Stimulated activated CD4-positive, alpha-beta T cell treated with anti-CD3 and anti-CD28 coated beads, Interleukin-12 subunit alpha, Interleukin-12 subunit beta, amount 100 ng/mL, for 24 hours (primary cell): ENCODE measurements around the gene PARP14.
"Not testable (repeated sequence)": the region's sequence is repeated elsewhere in the genome, so short reads cannot be mapped to it uniquely, and the experiment has no call there.

Source experiments
- DNase-seq, 2 experiments: peaks; one replicate each; pipeline ENCODE4 v3.0.0-alpha.2; 2020; ENCODE audit warnings: low read depth in 2 of 2

Gene PARP14

DNA sequence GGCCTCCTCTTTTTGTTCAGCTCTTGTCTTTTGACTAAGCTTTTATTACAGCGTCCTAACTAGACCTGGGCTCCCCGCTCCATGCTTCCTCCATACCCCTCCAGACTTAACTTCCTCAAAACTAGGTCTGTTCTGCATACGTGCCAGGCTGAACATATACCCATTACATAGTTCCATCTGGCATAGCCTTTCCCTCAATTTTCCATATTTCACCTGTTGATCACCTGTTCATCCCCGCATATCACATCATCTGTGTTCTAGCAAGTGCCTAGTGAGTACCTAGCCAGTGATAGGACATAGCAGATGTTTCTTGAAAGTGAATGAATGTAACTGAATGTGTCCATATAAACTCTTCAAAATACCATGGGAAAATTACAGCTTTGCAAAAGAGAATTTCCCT, 36.0 kb downstream of the PARP14 start:
- DNase-seq = no peak

DNA sequence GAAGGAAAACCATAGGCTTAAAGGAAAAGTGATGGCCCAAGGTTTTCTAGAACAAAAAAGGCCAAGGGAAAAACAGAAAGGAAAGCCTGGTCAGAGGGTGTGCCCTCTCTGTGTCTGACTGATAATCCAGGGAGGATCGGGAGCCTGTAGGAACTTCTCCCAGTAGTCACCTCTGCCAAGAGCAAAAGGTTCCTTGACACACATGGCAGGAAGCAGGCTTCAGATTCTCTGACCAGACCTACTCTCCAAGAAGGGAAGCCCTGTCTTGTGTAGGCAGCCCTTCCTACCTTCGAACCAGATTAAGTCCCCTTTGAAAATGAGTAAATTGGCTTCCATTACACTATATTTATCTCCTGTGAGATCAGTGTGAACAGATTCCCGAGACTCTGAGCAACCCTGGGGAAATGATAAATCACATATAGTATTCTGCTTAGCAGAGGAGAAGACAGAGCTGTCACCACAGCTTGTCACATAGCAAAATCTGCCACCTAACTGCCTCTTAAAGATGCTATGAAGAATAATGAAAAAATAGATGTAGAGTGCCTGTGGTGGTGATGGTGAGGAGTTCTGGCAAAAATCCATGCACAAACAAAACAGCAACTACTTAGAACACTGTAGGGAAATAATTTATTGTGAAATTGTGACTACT, 38.8 kb downstream of the PARP14 start:
- no peak for DNase-seq

DNA sequence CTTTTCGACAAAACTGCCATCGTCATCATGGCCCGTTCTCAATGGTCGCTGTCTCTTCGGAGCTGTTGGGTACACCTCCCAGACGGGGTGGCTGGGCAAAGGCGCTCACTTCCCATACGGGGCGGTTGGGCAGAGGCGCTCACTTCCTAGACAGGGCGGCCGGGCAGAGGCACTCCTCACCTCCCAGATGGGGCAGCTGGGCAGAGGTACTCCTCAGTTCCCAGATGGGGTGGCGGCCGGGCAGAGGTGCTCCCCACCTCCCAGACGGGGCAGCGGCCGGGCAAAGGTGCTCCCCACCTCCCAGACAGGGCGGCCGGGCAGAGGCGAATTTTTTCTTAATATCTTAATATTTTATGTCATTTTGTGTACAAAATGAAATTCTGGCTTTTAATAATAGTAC, 44.5 kb downstream of the PARP14 start:
- DNase-seq = no peak

DNA sequence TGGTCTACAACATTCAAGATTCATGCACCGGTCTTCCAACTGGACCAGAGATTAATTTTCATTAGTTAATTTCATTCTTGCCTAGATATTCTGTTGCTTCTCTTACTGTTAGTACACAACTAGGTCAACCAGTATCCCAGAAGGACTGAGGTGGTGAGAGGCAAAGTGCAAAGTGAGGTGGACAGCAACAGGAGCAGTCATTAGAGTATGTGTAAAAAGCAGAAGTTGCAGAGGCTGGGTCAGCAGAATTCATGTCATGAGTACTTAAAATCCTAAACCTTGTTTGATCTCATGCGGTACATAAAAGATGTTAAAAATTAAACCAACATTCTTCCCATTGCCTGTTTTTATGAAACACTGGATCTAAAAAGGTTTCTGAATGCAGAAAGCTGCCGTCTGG, 46.7 kb downstream of the PARP14 start:
- DNase-seq = no peak

DNA sequence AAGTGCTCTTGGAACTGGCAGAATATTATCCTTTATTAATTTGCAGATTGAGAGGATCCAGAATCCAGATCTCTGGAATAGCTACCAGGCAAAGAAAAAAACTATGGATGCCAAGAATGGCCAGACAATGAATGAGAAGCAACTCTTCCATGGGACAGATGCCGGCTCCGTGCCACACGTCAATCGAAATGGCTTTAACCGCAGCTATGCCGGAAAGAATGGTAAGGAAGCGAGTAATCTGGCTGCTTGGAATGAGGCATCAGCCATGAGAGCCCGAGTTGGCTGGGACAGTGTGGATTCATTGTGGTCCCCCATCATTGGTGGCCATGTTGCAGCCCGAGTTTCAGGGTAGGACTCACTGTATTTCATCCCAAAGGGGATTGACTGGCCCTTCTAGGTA, 47.1 kb downstream of the PARP14 start:
- no peak for DNase-seq

DNA sequence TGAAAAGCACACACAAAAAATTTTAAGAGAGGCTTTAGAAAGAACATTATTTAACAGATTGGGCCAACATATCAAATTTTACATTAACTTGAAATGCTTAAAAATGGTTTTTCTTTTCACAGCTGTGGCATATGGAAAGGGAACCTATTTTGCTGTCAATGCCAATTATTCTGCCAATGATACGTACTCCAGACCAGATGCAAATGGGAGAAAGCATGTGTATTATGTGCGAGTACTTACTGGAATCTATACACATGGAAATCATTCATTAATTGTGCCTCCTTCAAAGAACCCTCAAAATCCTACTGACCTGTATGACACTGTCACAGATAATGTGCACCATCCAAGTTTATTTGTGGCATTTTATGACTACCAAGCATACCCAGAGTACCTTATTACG, 47.5 kb downstream of the PARP14 start:
- no peak for DNase-seq

DNA sequence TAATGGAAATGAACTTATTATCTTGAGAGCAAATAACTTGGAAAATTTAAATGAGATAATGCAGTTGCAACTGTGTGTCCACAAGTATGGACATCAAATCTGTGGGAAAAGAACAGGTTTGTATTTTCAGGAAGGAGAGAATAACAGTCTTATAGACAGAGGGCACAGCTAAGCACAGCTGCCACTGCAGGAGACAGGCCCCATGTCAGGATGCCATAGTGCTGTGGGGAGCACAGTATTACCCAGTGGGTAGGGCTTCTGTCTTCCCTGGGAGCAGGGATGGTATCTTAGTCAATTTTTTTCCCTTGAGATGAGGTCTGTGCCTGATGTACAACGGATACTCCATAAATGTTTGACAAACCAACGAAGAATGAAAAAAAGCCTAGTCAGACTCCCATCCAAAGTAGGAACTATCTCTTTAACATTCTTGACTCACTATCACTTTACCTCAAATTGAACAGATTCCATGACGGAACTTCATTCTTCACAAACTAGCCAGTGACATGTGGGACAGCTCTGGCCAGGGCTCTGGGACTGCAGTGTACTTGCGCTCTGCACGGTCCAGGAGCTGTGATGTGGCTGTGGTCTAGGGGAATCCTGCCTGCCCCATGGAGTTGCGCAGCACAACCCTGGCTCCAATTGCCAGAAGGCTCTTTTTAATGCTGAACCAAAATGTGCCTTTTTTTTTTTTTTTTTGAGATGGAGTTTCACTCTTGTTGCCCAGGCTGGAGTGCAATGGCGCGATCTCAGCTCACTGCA, 48.3 kb downstream of the PARP14 start:
- no peak for DNase-seq

DNA sequence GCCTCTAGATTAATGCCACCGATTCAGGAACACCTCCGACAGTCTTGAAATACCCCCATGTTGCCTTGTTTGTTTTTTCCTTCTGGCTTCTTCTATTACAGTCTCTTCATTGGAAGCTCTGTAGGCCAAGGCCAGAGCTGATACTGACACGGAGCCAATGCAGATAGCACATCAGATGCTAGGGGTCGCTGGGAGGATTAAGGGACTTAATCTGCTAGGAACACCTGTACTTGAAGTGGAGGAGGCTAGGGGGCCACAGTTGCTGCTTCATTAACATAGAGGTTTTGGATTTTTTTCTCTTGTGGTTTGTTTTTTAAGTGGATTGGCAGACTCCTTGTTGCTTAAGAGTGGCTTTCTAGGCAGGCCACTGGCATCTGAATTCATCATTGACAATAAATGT, 49.6 kb downstream of the PARP14 start:
- DNase-seq = no peak

DNA sequence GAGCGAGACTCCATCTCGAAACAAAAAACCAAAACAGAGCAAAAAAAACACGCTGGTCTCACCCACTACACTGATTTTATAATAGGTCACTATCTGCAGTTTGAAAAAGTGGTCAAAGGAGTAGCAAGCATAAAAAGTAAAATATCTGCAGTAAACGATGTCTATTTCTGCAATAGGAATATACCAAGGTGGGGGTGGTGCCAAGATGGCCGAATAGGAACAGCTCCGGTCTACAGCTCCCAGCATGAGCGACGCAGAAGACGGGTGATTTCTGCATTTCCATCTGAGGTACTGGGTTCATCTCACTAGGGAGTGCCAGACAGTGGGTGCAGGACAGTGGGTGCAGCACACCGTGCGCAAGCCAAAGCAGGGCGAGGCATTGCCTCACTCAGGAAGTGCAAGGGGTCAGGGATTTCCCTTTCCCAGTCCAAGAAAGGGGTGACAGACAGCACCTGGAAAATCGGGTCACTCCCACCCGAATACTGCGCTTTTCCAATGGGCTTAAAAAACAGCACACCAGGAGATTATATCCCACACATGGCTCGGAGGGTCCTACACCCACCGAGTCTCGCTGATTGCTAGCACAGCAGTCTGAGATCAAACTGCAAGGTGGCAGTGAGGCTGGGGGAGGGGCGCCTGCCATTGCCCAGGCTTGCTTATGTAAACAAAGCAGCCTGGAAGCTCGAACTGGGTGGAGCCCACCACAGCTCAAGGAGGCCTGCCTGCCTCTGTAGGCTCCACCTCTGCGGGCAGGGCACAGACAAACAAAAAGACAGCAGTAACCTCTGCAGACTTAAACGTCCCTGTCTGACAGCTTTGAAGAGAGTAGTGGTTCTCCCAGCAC, 52.3 kb downstream of the PARP14 start:
- not testable (repeated sequence) for DNase-seq

DNA sequence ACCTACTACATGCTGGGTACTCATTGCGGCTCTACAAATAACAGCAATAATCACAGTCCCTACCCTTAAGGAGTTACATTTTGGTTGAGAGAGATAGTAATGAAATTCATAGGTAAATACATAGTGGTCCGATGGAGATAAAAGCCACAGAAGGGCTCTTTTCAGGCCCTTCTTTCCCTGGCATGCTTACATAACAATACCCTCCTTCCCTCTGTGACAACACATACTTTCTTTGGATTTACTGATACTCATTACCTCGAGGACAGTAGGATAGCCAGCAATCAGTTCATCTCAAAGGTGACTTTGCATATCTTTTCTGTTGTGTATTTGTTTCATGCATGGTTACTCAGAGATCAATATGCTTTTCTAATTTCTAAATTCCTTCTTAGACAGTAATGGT, 58.5 kb downstream of the PARP14 start:
- no peak for DNase-seq

DNA sequence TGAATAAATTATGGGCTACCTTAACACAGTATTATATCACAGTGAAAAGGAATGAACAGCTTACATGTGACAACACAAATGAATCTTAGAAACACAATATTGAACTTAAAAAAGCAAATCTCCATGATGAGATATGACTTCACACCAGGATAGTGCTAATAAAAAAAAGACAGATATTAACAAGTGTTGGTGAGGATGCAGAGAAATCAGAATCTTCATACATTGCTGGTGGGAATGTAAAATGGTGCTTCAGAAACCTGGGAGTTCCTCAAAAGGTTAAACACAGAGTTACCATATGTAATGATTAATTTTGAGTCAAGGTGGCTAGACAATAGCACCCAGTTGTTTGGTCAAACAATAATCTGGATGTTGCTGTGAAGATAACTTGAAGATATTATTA, 61.6 kb downstream of the PARP14 start:
- no peak for DNase-seq

DNA sequence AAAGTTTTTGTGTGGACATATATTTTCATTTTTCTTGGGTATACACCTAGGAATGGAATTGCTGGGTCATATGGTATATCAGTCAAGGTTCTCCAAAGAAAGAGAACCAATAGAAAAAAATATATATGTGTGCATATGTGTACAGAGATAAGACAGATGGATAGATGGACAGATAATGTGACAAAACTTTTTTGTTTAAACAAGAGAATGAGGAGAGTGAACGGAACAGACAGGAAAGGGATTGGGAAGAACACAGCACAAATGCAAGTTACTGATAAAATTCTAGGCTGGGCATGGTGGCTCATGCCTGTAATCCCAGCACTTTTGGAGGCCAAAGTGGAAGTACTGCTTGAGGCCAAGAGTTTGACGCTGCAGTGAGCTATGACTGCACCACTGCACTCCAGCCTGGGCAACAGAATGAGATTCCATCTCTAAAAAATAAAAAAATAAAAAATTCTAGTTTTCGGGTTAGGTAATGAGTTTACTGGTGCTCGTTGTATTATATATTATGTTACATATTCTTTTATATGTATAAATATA, 63.0 kb downstream of the PARP14 start:
- DNase-seq = no peak

DNA sequence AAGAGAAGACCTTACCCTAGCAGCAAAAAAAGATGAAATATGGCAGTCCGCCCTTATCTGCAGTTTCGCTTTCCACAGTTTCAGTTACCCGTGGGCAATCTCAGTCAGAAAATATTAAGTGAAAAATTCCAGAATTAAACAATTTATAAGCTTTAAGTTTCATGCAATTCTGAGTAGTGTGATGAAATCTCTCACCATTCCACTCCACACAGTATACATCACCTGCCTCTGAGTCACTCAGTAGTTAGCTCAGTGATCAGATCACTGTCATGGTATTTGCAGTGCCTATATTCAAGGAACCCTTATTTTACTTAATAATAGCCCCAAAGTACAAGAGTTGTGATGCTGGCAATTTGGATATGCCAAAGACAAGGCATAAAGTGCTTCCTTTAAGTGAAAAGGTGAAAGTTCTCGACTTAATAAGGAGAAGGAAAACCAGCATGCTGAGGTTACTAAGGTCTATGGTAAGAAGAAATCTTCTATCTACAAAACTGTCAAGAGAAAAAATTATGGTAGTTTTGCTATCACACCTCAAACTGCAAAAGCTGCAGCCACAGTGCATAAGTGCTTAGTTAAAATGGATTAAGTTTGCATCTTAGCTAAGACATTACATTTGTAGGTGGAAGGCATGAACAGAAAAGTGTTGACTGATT, 64.9 kb downstream of the PARP14 start:
- DNase-seq = no peak

DNA sequence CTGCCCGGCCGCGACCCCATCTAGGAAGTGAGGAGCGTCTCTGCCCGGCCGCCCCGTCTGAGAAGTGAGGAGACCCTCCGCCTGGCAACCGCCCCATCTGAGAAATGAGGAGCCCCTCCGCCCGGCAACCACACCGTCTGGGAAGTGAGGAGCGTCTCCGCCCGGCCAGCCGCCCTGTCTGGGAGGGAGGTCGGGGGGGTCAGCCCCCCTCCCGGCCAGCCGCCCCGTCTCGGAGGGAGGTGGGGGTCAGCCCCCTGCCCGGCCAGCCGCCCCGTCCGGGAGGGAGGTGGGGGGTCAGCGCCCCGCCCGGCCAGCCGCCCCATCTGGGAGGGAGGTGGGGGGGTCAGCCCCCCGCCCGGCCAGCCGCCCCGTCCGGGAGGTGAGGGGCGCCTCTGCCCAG, 66.7 kb downstream of the PARP14 start:
- not testable (repeated sequence) for DNase-seq

DNA sequence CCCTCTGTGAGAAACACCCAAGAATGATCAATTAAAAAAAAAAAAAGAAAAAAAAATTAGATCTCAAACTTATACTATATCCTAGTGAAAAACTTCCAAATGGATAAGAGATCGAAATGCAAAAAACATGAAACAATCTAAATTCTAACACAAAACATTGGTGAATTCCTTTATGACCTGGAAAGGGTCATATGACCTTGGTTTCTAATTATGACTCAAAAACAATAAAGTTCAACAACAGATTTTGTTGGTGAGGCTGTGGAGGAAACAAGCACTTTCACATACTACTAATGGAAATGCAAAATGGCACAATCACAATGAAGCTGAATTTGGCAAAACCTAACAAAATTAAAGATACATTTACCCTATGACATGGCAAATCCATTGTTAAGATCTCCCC, 67.7 kb downstream of the PARP14 start:
- DNase-seq = no peak

DNA sequence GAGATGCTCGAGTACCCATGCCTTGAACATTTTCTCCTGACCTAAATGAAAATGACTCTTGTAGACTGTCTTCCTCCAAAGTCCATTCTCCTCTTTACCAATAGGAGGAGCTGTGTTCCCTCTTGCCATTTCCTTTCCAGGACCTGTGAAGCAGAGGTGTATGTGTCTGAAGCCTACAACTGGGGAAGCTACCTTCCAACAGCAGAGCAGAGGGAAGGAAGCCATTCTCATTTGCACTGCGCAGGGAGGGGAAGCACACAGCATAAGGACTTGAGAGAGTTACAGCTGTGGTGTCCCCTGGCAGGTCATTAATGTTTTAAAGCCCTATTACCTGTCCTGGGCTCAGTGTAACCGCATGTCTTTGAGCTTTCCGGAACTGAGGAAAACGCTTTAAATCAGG, 74.3 kb downstream of the PARP14 start:
- DNase-seq = no peak

DNA sequence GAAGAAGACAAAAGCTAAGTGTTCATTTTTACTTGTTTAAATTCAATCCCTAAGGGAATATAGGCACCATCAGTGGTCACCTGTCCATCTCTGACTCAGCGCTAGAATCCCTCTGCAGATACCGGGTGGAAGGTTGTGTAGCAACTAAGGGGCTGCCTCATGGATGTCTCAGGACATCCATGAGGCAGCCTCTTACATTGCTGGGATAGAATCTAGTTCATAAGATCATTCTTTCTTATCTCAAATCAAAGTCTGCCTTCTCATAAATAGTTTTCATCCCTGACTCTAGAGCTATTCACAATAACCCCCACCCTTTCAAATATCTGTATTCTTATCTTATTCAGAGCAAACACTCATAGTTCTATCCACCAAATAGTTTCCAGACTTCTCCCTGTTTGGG, 74.9 kb downstream of the PARP14 start:
- DNase-seq = no peak

DNA sequence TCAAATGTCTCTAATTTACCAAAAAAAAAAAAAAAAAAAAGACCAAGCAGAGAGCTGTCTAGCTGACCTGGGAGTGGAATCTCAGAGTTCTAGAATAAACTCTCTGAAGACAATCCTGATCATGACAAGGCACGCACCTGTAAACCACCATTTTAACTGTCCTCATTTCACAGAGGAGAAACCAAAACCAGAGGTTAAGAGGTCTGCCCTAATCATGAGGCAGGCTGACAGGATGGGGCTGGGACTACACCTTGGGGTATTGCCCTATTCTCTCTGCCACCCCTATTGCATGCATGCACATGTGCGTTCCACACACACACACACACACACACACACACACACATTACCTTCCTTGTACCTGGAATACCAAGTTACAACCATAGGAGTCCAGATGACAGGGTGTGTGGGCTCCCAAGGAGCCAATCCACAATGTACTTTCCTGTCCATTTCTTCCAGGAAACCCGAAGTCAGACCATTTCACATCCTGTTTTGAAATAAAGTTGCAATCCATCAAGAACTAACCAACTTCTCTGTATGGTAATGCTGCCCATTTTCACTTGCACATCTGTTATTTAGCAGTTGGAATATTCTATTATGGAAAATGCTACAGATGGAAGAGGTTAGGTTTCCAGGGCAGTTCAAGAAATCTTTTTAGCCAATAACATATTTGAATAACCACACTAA, 78.4 kb downstream of the PARP14 start:
- no peak for DNase-seq

DNA sequence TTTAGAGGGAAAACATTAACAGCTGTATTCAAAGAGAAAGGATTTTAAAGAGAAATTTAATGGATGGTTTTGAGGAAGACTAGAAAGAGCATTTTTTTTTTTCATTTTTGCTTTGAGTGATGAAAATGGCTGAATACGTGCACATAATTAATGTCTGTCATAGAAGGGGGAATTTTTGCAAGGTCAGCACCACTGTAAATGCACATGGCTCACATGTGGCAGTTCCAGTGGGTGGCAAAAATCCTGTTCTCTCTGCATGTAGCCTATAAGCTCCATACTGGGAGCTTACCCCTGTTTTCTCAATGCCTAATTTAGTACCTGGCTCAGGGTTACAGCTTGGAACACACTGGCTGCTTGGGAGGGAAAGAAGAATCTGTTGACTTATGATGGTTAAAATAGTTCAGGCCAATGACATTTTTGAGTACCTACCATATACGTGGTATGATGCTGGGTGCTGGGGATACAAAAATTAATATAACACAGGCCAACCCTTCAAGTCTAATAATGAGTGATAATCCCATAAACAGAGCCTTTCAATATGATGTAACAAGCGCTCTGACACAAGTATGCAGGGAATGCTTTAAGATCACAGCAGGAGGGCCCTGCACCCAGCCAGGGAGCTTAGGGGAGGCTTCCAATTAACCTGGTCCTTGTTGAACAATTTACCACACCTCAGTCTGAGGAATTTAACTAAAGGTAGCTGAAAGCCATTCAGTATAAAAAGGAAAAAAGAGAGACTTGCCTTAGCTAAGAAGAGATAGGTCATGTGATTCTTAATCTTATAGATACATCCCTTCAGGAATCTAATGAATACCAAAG, 80.0 kb downstream of the PARP14 start:
- no peak for DNase-seq

DNA sequence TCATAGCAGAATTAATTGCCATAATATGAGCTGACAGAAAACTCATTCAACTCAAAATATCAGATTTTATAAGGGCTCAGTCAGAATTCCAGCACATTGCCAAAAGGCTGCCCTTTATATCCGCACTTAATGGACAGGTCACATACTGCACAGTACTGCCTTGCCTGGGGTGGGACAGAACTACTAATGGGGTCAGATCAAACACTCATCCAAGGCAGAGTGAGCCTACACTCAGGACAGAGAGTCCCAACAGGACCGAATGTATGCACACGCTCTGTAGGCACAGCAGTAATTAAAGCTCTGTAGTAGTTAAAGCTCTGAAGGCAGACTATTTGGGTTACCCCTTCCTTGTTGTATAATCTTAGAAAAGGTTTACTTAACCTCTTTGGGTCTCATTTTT, 85.8 kb downstream of the PARP14 start:
- no peak for DNase-seq
